GM15510 (cell line): Measurements from ENCODE around the gene CADPS2.

Experiments used
- POLR2A ChIP-seq: IDR thresholded peaks from 3 replicates; pipeline ENCODE4 v1.6.1; 2011; ENCODE audit warnings: borderline replicate concordance; ENCODE audit not compliant: insufficient read length; ENCODE audit errors: extremely low read depth

The CADPS2 gene

GRCh38 chr7:122492007-122492406 lies 394.3 kb downstream of the CADPS2 start:
- no peak for TF ChIP-seq POLR2A

- no peak for TF ChIP-seq POLR2A
These were observed 398.0 kb downstream of the CADPS2 start for GRCh38 chr7:122488241-122488640.

GRCh38 chr7:122487131-122487530 lies 399.1 kb downstream of the CADPS2 start:
- no peak for TF ChIP-seq POLR2A

- TF ChIP-seq POLR2A: no peak
These were observed 400.4 kb downstream of the CADPS2 start for GRCh38 chr7:122485856-122486255.

GRCh38 chr7:122482212-122482611 lies 404.0 kb downstream of the CADPS2 start:
- TF ChIP-seq POLR2A: no peak

GRCh38 chr7:122470859-122471258 lies 415.4 kb downstream of the CADPS2 start:
- no peak for TF ChIP-seq POLR2A

GRCh38 chr7:122468945-122469344 lies 417.3 kb downstream of the CADPS2 start:
- no peak for TF ChIP-seq POLR2A

- TF ChIP-seq POLR2A: no peak
These were observed 418.4 kb downstream of the CADPS2 start for GRCh38 chr7:122467661-122468449.

- TF ChIP-seq POLR2A: no peak
These were observed 421.0 kb downstream of the CADPS2 start for GRCh38 chr7:122465296-122465695.

GRCh38 chr7:122463631-122464030 lies 422.6 kb downstream of the CADPS2 start:
- TF ChIP-seq POLR2A: no peak

- no peak for TF ChIP-seq POLR2A
These were observed 425.3 kb downstream of the CADPS2 start for GRCh38 chr7:122460936-122461335.

- no peak for TF ChIP-seq POLR2A
These were observed 428.3 kb downstream of the CADPS2 start for GRCh38 chr7:122457969-122458368.

GRCh38 chr7:122457325-122457724 lies 428.9 kb downstream of the CADPS2 start:
- no peak for TF ChIP-seq POLR2A

- TF ChIP-seq POLR2A: no peak
These were observed 431.3 kb downstream of the CADPS2 start for GRCh38 chr7:122454776-122455507.

GRCh38 chr7:122453432-122453831 lies 432.8 kb downstream of the CADPS2 start:
- TF ChIP-seq POLR2A: no peak
